ENCODE results near the gene SMIM38. TPM values are rescaled to one million over a fixed set of nuclear protein-coding genes. Genes with fewer than 3 reads are reported as not detected.

The SMIM38 gene
- polyA plus RNA-seq, 1 experiment: 0.09 TPM

DNA sequence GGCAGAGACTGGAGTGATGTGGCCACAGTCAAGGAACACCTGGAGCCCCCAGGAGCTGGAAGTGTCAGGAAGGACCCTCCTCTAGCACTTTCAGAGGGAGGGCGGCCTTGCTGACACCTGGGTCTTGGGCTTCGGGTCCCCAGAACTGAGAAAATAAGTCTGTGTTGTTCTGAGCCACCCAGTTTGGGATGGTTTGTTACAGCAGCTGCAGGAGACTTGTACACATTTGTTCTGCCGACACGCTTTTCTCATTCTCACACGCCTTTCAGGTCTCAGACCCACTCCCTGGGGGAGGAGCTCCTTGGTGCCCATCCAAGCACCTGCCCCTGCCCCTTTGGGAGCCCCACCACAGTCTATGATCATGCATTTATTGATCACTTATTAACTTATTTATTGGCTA lies 47.2 kb upstream of the SMIM38 start:
- Histone ChIP-seq H3K27me3 (ENCODE audit: control insufficient read depth, insufficient read depth, low read length) (peaks cover 7% of the 10 kb centered on the region), H3K4me3 (ENCODE audit: low read depth, low read length) (no peak overlapping the region), H3K27ac (ENCODE audit: low read depth, low read length) (no peak overlapping the region), H3K9me3 (ENCODE audit: control insufficient read depth, insufficient read depth, low read length) (peaks cover 18% of the 10 kb centered on the region)
- no peak for DNase-seq (ENCODE audit: low read depth, low spot score)
- ChIA-PET POLR2A (no interaction called here), CTCF (no interaction called here)
- TF ChIP-seq, protein P1, sequence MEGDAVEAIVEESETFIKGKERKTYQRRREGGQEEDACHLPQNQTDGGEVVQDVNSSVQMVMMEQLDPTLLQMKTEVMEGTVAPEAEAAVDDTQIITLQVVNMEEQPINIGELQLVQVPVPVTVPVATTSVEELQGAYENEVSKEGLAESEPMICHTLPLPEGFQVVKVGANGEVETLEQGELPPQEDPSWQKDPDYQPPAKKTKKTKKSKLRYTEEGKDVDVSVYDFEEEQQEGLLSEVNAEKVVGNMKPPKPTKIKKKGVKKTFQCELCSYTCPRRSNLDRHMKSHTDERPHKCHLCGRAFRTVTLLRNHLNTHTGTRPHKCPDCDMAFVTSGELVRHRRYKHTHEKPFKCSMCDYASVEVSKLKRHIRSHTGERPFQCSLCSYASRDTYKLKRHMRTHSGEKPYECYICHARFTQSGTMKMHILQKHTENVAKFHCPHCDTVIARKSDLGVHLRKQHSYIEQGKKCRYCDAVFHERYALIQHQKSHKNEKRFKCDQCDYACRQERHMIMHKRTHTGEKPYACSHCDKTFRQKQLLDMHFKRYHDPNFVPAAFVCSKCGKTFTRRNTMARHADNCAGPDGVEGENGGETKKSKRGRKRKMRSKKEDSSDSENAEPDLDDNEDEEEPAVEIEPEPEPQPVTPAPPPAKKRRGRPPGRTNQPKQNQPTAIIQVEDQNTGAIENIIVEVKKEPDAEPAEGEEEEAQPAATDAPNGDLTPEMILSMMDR (IDR thresholded peaks at IDR 0.05; ENCODE audit: low read depth, low read length): no peak

DNA sequence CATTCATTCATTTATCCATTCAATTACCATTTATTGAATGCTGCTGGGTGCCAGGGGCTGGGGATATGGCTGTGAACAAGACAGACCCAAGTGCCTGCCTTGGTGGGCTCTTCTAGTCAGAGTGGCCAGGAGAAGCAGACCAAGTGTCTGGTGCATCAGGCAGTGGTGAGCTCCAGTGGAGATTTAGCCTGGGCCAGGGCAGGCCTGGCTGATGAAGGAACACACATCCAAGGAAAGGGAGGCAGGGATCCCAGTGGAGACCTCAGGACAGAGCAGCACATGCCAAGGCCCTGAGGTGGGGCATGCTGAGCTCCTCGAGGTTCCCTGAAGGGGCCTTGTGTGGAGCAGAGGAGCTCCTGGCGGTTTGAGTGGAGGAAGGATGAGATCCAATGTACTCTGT lies 46.6 kb upstream of the SMIM38 start:
- ChIA-PET POLR2A (no interaction called here), CTCF (interaction anchor here (0.6 kb wide), 1 partner anchor 44 kb away, joined by 3 read pairs; no protein-coding TSS in a partner anchor)

GRCh38 chr11:69110451-69110850 lies 45.3 kb upstream of the SMIM38 start:
- TF ChIP-seq, protein P1 (IDR thresholded peaks at IDR 0.05; ENCODE audit: low read depth, low read length): no peak
- CTCF ChIA-PET: no interaction called here
- Histone ChIP-seq H3K4me3 (ENCODE audit: low read depth, low read length) (no peak overlapping the region), H3K27ac (ENCODE audit: low read depth, low read length) (no peak overlapping the region), H3K27me3 (ENCODE audit: control insufficient read depth, insufficient read depth, low read length) (peaks cover 13% of the 10 kb centered on the region), H3K9me3 (ENCODE audit: control insufficient read depth, insufficient read depth, low read length) (peaks cover 18% of the 10 kb centered on the region)
- DNase-seq (ENCODE audit: low read depth, low spot score): no peak
- POLR2A ChIA-PET: no interaction called here

More for the DNA sequence above, 46.6 kb upstream of the SMIM38 start:
- peaks cover 8% of the 10 kb centered on the region for H3K27me3 ChIP-seq (ENCODE audit: control insufficient read depth, insufficient read depth, low read length)
- H3K9me3 ChIP-seq (ENCODE audit: control insufficient read depth, insufficient read depth, low read length): peaks cover 18% of the 10 kb centered on the region
- TF ChIP-seq, protein P1 (IDR thresholded peaks at IDR 0.05; ENCODE audit: low read depth, low read length): no peak
- no peak overlapping the region for H3K27ac ChIP-seq (ENCODE audit: low read depth, low read length)
- no peak overlapping the region for H3K4me3 ChIP-seq (ENCODE audit: low read depth, low read length)
- DNase-seq (ENCODE audit: low read depth, low spot score): no peak

DNA sequence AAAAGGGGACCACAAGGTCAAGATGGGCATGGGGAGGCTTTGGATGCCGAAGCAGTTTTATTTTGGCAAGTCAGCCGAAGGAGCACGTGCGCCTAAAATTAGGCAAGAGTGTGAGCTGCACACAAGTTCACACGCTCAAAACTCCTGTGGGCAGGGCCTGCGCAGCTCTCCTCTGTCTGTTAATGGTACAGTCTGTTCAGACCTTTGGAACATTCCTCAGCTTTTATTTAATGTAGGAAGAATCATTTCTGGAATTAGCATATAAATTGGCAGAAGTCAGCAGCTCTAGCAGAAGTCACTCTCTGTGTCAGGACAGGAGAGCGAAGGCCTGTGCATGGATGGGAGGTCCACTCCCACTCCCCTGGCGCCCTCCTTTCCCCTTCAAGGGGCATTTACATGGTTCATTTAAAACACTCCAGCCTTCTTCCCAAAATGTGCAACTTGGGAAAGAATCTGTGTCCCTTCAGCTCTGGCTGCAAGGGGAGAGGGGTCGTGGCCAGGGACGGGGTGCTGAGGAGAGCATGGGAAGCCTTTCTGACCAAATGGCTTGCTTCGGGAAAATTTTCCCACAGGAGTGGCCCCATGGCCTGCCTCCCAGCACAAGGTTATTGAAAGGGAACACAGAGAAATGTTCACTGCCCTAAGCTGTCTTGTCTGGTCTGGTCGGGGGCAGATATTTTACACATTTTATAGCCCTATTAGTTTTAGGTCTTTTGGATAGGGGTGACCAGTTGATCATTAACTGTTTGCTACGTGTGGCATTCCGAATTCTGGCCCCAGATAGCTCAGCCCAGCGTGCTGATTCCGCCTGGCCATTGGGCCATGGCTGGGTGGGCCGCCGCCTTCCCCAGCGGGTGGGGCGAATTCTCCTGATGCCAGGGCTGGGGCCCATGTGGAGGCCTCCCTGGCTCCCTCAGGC lies 43.9 kb upstream of the SMIM38 start:
- peaks cover 18% of the 10 kb centered on the region for H3K9me3 ChIP-seq (ENCODE audit: control insufficient read depth, insufficient read depth, low read length)
- POLR2A ChIA-PET: no interaction called here

More for the DNA sequence above, 43.9 kb upstream of the SMIM38 start:
- Histone ChIP-seq H3K27me3 (ENCODE audit: control insufficient read depth, insufficient read depth, low read length) (peaks cover 13% of the 10 kb centered on the region), H3K27ac (ENCODE audit: low read depth, low read length) (no peak overlapping the region), H3K4me3 (ENCODE audit: low read depth, low read length) (no peak overlapping the region)
- CTCF ChIA-PET: no interaction called here
- TF ChIP-seq, protein P1 (IDR thresholded peaks at IDR 0.05; ENCODE audit: low read depth, low read length): no peak
- DNase-seq (ENCODE audit: low read depth, low spot score): no peak

Measured in AG04450 (cell line).